A549 (cell line): ENCODE data around the gene BCL2L2. TPM values are rescaled to one million over a fixed set of nuclear protein-coding genes. Genes with fewer than 3 reads are reported as not detected.

Experiments
- ATAC-seq, 2 experiments: fragments of 200-7000 bp in 1 of 2; fragments of >200 bp in 1 of 2; cut with Nextera tagmentation in 1 of 2; cut with Tn5 transposase in 1 of 2; 3 replicates each; pipeline versions ENCODE4 v1.8.0 to v1.9.1; 2018 to 2020; ENCODE audit warnings: mild to moderate bottlenecking in 1 of 2, moderate library complexity in 1 of 2
- CTCF ChIA-PET: fragments of 300-600 bp; sonication (Branson Sonifier 250); formaldehyde crosslinking; extraction: SDS; loops from one replicate; lab custom pipeline; 2021; ENCODE audit warnings: antibody characterized with exemption, inconsistent platforms; lab: Yijun Ruan, JAX
- POLR2A ChIA-PET: fragments of 350-600 bp; formaldehyde crosslinking; extraction: SDS; loops from one replicate; lab custom pipeline; 2021; ENCODE audit warnings: antibody characterized with exemption, inconsistent platforms; lab: Yijun Ruan, JAX
- DNase-seq, 2 experiments: peaks; one replicate each; pipeline versions ENCODE4 v3.0.0 to v3.0.0-alpha.2; 2011 to 2016; ENCODE audit warnings: low read depth in 1 of 2, low spot score in 1 of 2
- FAIRE-seq: peaks from 2 replicates; lab custom pipeline; 2011; peaks lifted over from hg19 to GRCh38; lab: Jason Lieb, UNC
- H3K27ac ChIP-seq, 2 experiments: fragments of >200 bp; sonication (Bioruptor Twin); formaldehyde crosslinking; 3 replicates each; pipeline ENCODE4 v1.5.1; 2016 to 2017
- H3K4me1 ChIP-seq: fragments of >200 bp; sonication (Bioruptor Twin); formaldehyde crosslinking; 3 replicates; pipeline ENCODE4 v1.6.1; 2016
- H3K4me2 ChIP-seq: fragments of >200 bp; sonication (Bioruptor Twin); formaldehyde crosslinking; 3 replicates; pipeline ENCODE4 v1.6.1; 2016
- H3K4me3 ChIP-seq: fragments of >200 bp; sonication (Bioruptor Twin); formaldehyde crosslinking; 3 replicates; pipeline ENCODE4 v1.5.1; 2016
- H3K9me3 ChIP-seq: fragments of >200 bp; sonication (Bioruptor Twin); formaldehyde crosslinking; 3 replicates; pipeline ENCODE4 v1.6.1; 2016
- CBX8 ChIP-seq: fragments of 200-600 bp; sonication (generic); IDR thresholded peaks from 2 replicates; pipeline ENCODE4 v1.6.1; 2016
- CHD4 ChIP-seq: fragments of 200-600 bp; sonication (generic); IDR thresholded peaks from 2 replicates; pipeline ENCODE4 v1.6.1; 2016; ENCODE audit warnings: antibody characterized with exemption, mild to moderate bottlenecking, borderline replicate concordance
- CTCF ChIP-seq: fragments of >200 bp; sonication (Bioruptor Twin); formaldehyde crosslinking; IDR thresholded peaks from 3 replicates; pipeline ENCODE4 v1.5.1; 2016
- EHF ChIP-seq: fragments of 250-450 bp; sonication (Bioruptor Pico); IDR thresholded peaks from 2 replicates; pipeline ENCODE4 v1.5.0; 2020; ENCODE audit warnings: mild to moderate bottlenecking
- HEYL ChIP-seq: fragments of 250-450 bp; sonication (Bioruptor Pico); IDR thresholded peaks from 2 replicates; pipeline ENCODE4 v1.8.0; 2021; ENCODE audit warnings: mild to moderate bottlenecking, moderate library complexity
- HOXA7 ChIP-seq: fragments of 250-450 bp; sonication (Bioruptor Pico); IDR thresholded peaks from 2 replicates; pipeline ENCODE4 v1.5.0; 2020; ENCODE audit warnings: mild to moderate bottlenecking, moderate library complexity
- HOXB5 ChIP-seq: fragments of 250-450 bp; sonication (Bioruptor Pico); IDR thresholded peaks from 2 replicates; pipeline ENCODE4 v1.5.0; 2020; ENCODE audit warnings: mild to moderate bottlenecking, moderate library complexity
- KDM5A ChIP-seq: fragments of 200-600 bp; sonication (generic); IDR thresholded peaks from 2 replicates; pipeline ENCODE4 v1.6.1; 2016; ENCODE audit warnings: antibody characterized with exemption, mild to moderate bottlenecking
- MAZ ChIP-seq: fragments of 150-350 bp; IDR thresholded peaks from 2 replicates; pipeline ENCODE4 v1.6.1; 2014; ENCODE audit warnings: antibody characterized with exemption, low read depth, low read length, borderline replicate concordance
- NFE2L2 ChIP-seq: fragments of 150-350 bp; conservative IDR thresholded peaks from 2 replicates; pipeline ENCODE4 v1.6.1; 2014; ENCODE audit warnings: low read length
- NR3C1 ChIP-seq: fragments of >200 bp; sonication (Bioruptor Twin); formaldehyde crosslinking; IDR thresholded peaks from 3 replicates; pipeline ENCODE4 v1.6.1; 2017
- RAD21 ChIP-seq, 2 experiments: fragments of >200 bp in 1 of 2; sonication (Bioruptor Twin) in 1 of 2; formaldehyde crosslinking in 1 of 2; IDR thresholded peaks in 1 of 2; conservative IDR thresholded peaks in 1 of 2; 2 replicates in 1 of 2; 3 replicates in 1 of 2; pipeline ENCODE4 v1.6.1; 2012 to 2018; ENCODE audit warnings: inconsistent platforms in 1 of 2
- REST ChIP-seq: fragments of 200-600 bp; sonication (generic); IDR thresholded peaks from 2 replicates; pipeline ENCODE4 v1.6.1; 2016; ENCODE audit warnings: antibody characterized with exemption, mild to moderate bottlenecking, moderate library complexity
- SMC3 ChIP-seq: fragments of >200 bp; sonication (Bioruptor Twin); formaldehyde crosslinking; IDR thresholded peaks from 3 replicates; pipeline ENCODE4 v1.6.1; 2018; ENCODE audit warnings: inconsistent platforms
- SREBF2 ChIP-seq: fragments of 450-650 bp; IDR thresholded peaks from 2 replicates; pipeline ENCODE4 v1.6.1; 2014; ENCODE audit warnings: mild to moderate bottlenecking, moderate library complexity
- TFCP2L1 ChIP-seq: fragments of 250-450 bp; sonication (Bioruptor Pico); IDR thresholded peaks from 2 replicates; pipeline ENCODE4 v1.5.0; 2021; ENCODE audit warnings: mild to moderate bottlenecking
- WGBS: methylation state at CpG from one replicate; pipeline ENCODE4 v1.1.6; 2017; ENCODE audit errors: missing lambda C conversion rate; 5-methylcytosine and 5-hydroxymethylcytosine counted together
- polyA plus RNA-seq, 4 experiments: library from polyadenylated mRNA; depleted of rRNA in 3 of 4; stranded (reverse); fragments of >200 nt; fragmentation: RNase III in 1 of 4; extraction: RNeasy Plus Mini Kit Qiagen cat#74134 plus additional on column Dnase treatment in 1 of 4; gene quantifications; 2 replicates in 3 of 4; 3 replicates in 1 of 4; pipeline ENCODE4 v1.2.3, GENCODE V29; 2011 to 2017
- TF ChIP-seq, protein P1 (sequence below): fragments of 150-350 bp; IDR thresholded peaks from 2 replicates; pipeline ENCODE4 v1.6.1; 2014; ENCODE audit warnings: low read depth, mild to moderate bottlenecking, low read length

Gene BCL2L2
- polyA plus RNA-seq, 2 of the 4 experiments (the other 2 are of a cell fraction): 17.8 to 25.4 TPM

GRCh38 chr14:23297611-23298277 is 8.9 kb upstream of the BCL2L2 start:
- no peak overlapping the region for H3K4me3 ChIP-seq
- POLR2A ChIA-PET: interaction anchor here (0.5 to 2.2 kb wide), 2 partner anchors 9 to 109 kb away, joined by 3 to 8 read pairs; partner anchors contain the start of gene BCL2L2
- H3K27ac ChIP-seq: no peak overlapping the region
- 95% methylated on average over 7 of the region's 7 CpGs for WGBS
- FAIRE-seq (no peak), DNase-seq (no peak), ATAC-seq (no peak)
- CTCF ChIA-PET: interaction anchor here (1.0 to 12.8 kb wide), 8 partner anchors 11 to 178 kb away, joined by 3 to 254 read pairs (median 4); partner anchors contain the start of genes CEBPE and HOMEZ
- no peaks in the 10 kb centered on the region for H3K9me3 ChIP-seq
- TF ChIP-seq NR3C1 (no peak), NFE2L2 (no peak), HEYL (CRISPR knock-in tag) (no peak), CHD4 (no peak)
- H3K4me1 ChIP-seq: peaks cover 10% of the 10 kb centered on the region; the same call in 2 of the 3 replicates
- no peak overlapping the region for H3K4me2 ChIP-seq

GRCh38 chr14:23299211-23299957 is 7.2 kb upstream of the BCL2L2 start:
- peak; percentile 35 to 75 for DNase-seq
- TF ChIP-seq EHF (CRISPR knock-in tag) (no peak), CHD4 (no peak), RAD21 (conservative IDR thresholded peaks at IDR 0.05 in 1 of 2, IDR thresholded peaks at IDR 0.05 in 1 of 2) (peak; percentile 27 to 51; a peak in 3 of 5 replicates), KDM5A (no peak), CTCF (peak; percentile 56), SMC3 (peak; percentile 38)
- TF ChIP-seq, protein P1, sequence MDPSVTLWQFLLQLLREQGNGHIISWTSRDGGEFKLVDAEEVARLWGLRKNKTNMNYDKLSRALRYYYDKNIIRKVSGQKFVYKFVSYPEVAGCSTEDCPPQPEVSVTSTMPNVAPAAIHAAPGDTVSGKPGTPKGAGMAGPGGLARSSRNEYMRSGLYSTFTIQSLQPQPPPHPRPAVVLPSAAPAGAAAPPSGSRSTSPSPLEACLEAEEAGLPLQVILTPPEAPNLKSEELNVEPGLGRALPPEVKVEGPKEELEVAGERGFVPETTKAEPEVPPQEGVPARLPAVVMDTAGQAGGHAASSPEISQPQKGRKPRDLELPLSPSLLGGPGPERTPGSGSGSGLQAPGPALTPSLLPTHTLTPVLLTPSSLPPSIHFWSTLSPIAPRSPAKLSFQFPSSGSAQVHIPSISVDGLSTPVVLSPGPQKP: no peak
- 85% methylated on average over 2 of the region's 2 CpGs for WGBS
- no peak overlapping the region for H3K4me3 ChIP-seq
- H3K4me2 ChIP-seq: no peak overlapping the region; the same call in 2 of the 3 replicates
- H3K9me3 ChIP-seq: no peaks in the 10 kb centered on the region
- FAIRE-seq: no peak
- peaks cover 14% of the 10 kb centered on the region; the same call in 2 of the 3 replicates for H3K4me1 ChIP-seq
- ChIA-PET CTCF (interaction anchor here (0.6 to 12.8 kb wide), 5 partner anchors 13 to 261 kb away, joined by 3 to 254 read pairs (median 3); partner anchors contain the start of gene HOMEZ), POLR2A (interaction anchor here (0.5 to 0.7 kb wide), 2 partner anchors 8 to 176 kb away, joined by 4 to 6 read pairs; no protein-coding TSS in a partner anchor)
- no peak for ATAC-seq
- no peak overlapping the region for H3K27ac ChIP-seq

- Histone ChIP-seq H3K9me3 (no peaks in the 10 kb centered on the region), H3K27ac (peak overlapping the region; percentile 85 to 92), H3K4me3 (peak overlapping the region; percentile 63), H3K4me2 (peak overlapping the region; percentile 98), H3K4me1 (peaks cover 14% of the 10 kb centered on the region; the same call in 2 of the 3 replicates)
- ChIA-PET POLR2A (interaction anchor here (0.5 to 4.1 kb wide), 5 partner anchors 9 to 445 kb away, joined by 3 to 19 read pairs (median 4); partner anchors contain the start of gene HOMEZ), CTCF (interaction anchor here (0.7 to 12.8 kb wide), 11 partner anchors 10 to 261 kb away, joined by 3 to 254 read pairs (median 4); partner anchors contain the start of genes HOMEZ and PABPN1)
- 90% methylated on average over 10 of the region's 10 CpGs for WGBS
- no peak for TF ChIP-seq MAZ
- TF ChIP-seq SREBF2: no peak
- TF ChIP-seq REST: no peak
- no peak for TF ChIP-seq HOXB5 (CRISPR knock-in tag)
- TF ChIP-seq CBX8: no peak
- no peak for TF ChIP-seq TFCP2L1
- no peak for TF ChIP-seq HOXA7 (CRISPR knock-in tag)
- ATAC-seq (no peak), FAIRE-seq (no peak), DNase-seq (no peak)
These were observed 6.5 kb upstream of the BCL2L2 start for GRCh38 chr14:23299986-23300686.
